NCI-H446 (cell line): ENCODE measurements around the gene FAM200A.
"Not testable (repeated sequence)": the region's sequence is repeated elsewhere in the genome, so short reads cannot be mapped to it uniquely, and the experiment has no call there.

Experiments
- DNase-seq, 2 experiments: peaks; one replicate each; lab custom pipeline; 2025; lab: John Stamatoyannopoulos, UW

FAM200A gene

GRCh38 chr7:99504281-99504602, 47.7 kb downstream of the FAM200A start:
- DNase-seq = peak; percentile 91 to 96

GRCh38 chr7:99501236-99501635, 50.7 kb downstream of the FAM200A start:
- not testable (repeated sequence) for DNase-seq

GRCh38 chr7:99500637-99501009, 51.3 kb downstream of the FAM200A start:
- no peak for DNase-seq

GRCh38 chr7:99499721-99500636, 51.9 kb downstream of the FAM200A start, which contains the start of gene ZNF394:
TSS of gene ZNF394 (minus strand) at chr7:99500281. CDS start at chr7:99500093, 188 bp downstream.
- peak; percentile 78 to 84 for DNase-seq

GRCh38 chr7:99499371-99499720, 52.6 kb downstream of the FAM200A start:
- DNase-seq = no peak

- DNase-seq = no peak
Observed at GRCh38 chr7:99498546-99498944, 53.4 kb downstream of the FAM200A start.

- no peak for DNase-seq
Observed at GRCh38 chr7:99497766-99498545, 54.0 kb downstream of the FAM200A start.
